HepG2 (cell line): ENCODE results near the gene SECTM1. TPM values are rescaled to one million over a fixed set of nuclear protein-coding genes. Genes with fewer than 3 reads are reported as not detected.
A peak's percentile ranks its signal among the peaks of the same experiment; 100 is the strongest.

Experiments used
- CEBPG ChIP-seq: IDR thresholded peaks from 2 replicates; pipeline ENCODE4 v1.6.1; 2016
- CENPX ChIP-seq: sonication (generic); formaldehyde crosslinking; IDR thresholded peaks from 2 replicates; pipeline ENCODE4 v1.9.0; 2021; ENCODE audit warnings: mild to moderate bottlenecking, missing genetic modification reagents, moderate library complexity
- HOXA7 ChIP-seq: sonication (generic); formaldehyde crosslinking; IDR thresholded peaks from 2 replicates; pipeline ENCODE4 v1.8.1; 2022; ENCODE audit warnings: mild to moderate bottlenecking, missing genetic modification reagents, moderate library complexity
- MIER3 ChIP-seq: IDR thresholded peaks from 2 replicates; pipeline ENCODE4 v1.6.1; 2016; ENCODE audit warnings: missing compliant biosample characterization, borderline replicate concordance
- MTF2 ChIP-seq: sonication (generic); formaldehyde crosslinking; IDR thresholded peaks from 2 replicates; pipeline ENCODE4 v1.5.0; 2020; ENCODE audit warnings: missing genetic modification reagents, borderline replicate concordance
- PAF1 ChIP-seq: IDR thresholded peaks from 2 replicates; pipeline ENCODE4 v1.6.1; 2016; ENCODE audit warnings: missing genetic modification reagents, missing compliant biosample characterization
- PITX1 ChIP-seq: sonication (generic); formaldehyde crosslinking; IDR thresholded peaks from 2 replicates; pipeline ENCODE4 v1.5.1; 2020; ENCODE audit warnings: mild to moderate bottlenecking, missing genetic modification reagents
- RBM22 ChIP-seq: fragments of 200-400 bp; formaldehyde crosslinking; optimal IDR thresholded peaks from 2 replicates; pipeline ENCODE3; 2017; ENCODE audit warnings: mild to moderate bottlenecking, low read length, moderate library complexity
- SP5 ChIP-seq: IDR thresholded peaks from 2 replicates; pipeline ENCODE4 v1.6.1; 2016; ENCODE audit warnings: low read depth, borderline replicate concordance
- TMF1 ChIP-seq: sonication (generic); formaldehyde crosslinking; IDR thresholded peaks from 2 replicates; pipeline ENCODE4 v1.8.1; 2022; ENCODE audit warnings: low read depth, missing genetic modification reagents
- ZBTB42 ChIP-seq: sonication (generic); formaldehyde crosslinking; IDR thresholded peaks from 2 replicates; pipeline ENCODE4 v1.5.0; 2020; ENCODE audit warnings: mild to moderate bottlenecking, missing genetic modification reagents
- ZEB1 ChIP-seq: IDR thresholded peaks from 2 replicates; pipeline ENCODE4 v1.6.1; 2012; ENCODE audit warnings: mild to moderate bottlenecking, low read depth, inconsistent platforms; ENCODE audit not compliant: insufficient replicate concordance
- ZNF331 ChIP-seq: sonication (generic); formaldehyde crosslinking; IDR thresholded peaks from 2 replicates; pipeline ENCODE4 v1.4.0; 2020; ENCODE audit warnings: missing genetic modification reagents
- ZNF644 ChIP-seq: IDR thresholded peaks from 2 replicates; pipeline ENCODE4 v1.6.1; 2016; ENCODE audit warnings: low read depth
- ZSCAN22 ChIP-seq: sonication (generic); formaldehyde crosslinking; IDR thresholded peaks from 2 replicates; pipeline ENCODE4 v1.4.0; 2020; ENCODE audit warnings: mild to moderate bottlenecking, missing genetic modification reagents
- polyA plus RNA-seq, 8 experiments: library from polyadenylated mRNA; depleted of rRNA in 3 of 8; stranded (reverse) in 7 of 8; unstranded in 1 of 8; fragments of >200 nt; fragmentation: Illumina TruSeq in 4 of 8; extraction: Trizol in 4 of 8; gene quantifications; 2 replicates each; pipeline versions ENCODE4 v1.2.1 to v1.2.3, GENCODE V29; 2011 to 2016; ENCODE audit warnings: low read depth in 4 of 8, missing spikeins in 1 of 8, mixed read lengths in 1 of 8; ENCODE audit not compliant: insufficient read depth in 1 of 8
- total RNA-seq, 5 experiments: library from RNA; depleted of rRNA; stranded (reverse); fragments of >200 nt; fragmentation: Illumina TruSeq; extraction: Trizol; gene quantifications; 2 replicates each; pipeline ENCODE4 v1.2.3, GENCODE V29; 2016; ENCODE audit warnings: low read depth in 1 of 5
- TF ChIP-seq, protein P1 (sequence below): sonication (generic); formaldehyde crosslinking; IDR thresholded peaks from 2 replicates; pipeline ENCODE4 v1.4.0; 2020; ENCODE audit warnings: missing genetic modification reagents, borderline replicate concordance
- TF ChIP-seq, protein P2 (sequence below), 2 experiments: fragments of 450-650 bp in 1 of 2; sonication (generic) in 1 of 2; formaldehyde crosslinking in 1 of 2; IDR thresholded peaks; 2 replicates each; pipeline versions ENCODE4 v1.6.1 to v1.8.0; 2016 to 2022; ENCODE audit warnings: antibody characterized with exemption in 1 of 2, mild to moderate bottlenecking in 1 of 2, missing genetic modification reagents in 1 of 2

SECTM1 gene
- total and polyA plus RNA-seq, 2 of the 13 experiments (the other 11 are each of a cell fraction or from before 2014, with no cell fraction given): 3.5 to 5.3 TPM

DNA sequence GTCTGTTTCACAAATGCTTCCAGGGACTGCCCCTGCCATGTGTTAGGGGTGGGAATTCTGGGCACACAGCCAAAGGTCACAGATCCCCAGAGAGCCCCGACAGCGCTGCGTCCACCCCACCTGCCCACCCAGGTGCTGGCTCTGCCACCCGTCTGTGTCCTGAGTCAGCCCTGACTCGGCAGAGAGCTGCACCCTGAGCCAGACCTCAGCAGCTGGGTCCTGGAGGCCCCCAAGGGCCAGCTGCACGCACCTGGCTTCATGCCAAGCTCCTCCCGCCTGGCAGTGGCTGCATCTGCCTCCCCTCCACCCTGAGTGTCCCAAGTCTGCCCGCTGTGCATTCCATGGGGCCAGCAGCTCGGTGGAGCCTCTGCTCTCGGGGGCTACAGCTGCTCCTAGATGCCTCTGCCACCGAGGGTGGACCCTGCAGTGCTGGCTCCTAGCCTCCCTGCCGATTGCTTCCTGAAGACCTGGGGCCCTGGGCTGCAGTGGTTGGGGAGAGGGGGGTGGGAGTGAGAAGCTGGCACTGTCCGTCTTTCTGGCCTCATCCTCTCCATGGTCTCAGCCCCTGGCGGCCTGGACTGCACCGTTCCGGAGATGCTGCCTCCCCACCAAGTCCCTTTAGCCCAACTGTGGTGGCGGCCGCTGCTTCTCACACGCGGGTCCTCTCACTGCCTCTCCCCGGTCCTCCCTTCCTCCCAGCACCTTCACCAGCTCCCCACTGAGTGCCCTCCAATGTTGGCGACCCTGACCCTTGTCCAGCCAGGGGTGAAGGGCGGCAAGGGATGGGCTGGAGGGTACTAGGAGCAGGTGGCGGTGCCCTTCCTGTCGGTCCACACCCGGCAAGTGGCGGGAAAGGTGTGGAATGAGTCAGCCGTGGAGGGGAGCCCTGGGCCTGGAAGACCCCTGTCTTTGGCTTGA is 3.0 kb downstream of the SECTM1 start (continued):
- TF ChIP-seq, protein P1, sequence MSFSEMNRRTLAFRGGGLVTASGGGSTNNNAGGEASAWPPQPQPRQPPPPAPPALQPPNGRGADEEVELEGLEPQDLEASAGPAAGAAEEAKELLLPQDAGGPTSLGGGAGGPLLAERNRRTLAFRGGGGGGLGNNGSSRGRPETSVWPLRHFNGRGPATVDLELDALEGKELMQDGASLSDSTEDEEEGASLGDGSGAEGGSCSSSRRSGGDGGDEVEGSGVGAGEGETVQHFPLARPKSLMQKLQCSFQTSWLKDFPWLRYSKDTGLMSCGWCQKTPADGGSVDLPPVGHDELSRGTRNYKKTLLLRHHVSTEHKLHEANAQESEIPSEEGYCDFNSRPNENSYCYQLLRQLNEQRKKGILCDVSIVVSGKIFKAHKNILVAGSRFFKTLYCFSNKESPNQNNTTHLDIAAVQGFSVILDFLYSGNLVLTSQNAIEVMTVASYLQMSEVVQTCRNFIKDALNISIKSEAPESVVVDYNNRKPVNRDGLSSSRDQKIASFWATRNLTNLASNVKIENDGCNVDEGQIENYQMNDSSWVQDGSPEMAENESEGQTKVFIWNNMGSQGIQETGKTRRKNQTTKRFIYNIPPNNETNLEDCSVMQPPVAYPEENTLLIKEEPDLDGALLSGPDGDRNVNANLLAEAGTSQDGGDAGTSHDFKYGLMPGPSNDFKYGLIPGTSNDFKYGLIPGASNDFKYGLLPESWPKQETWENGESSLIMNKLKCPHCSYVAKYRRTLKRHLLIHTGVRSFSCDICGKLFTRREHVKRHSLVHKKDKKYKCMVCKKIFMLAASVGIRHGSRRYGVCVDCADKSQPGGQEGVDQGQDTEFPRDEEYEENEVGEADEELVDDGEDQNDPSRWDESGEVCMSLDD (CRISPR knock-in tag): peak; percentile 6; the same call in 1 of the 2 replicates
- TF ChIP-seq SP5 (CRISPR knock-in tag) (peak; percentile 68; the same call in 1 of the 2 replicates), TMF1 (CRISPR knock-in tag) (0 out of 2 replicates have a peak, but pooled peaks have one; percentile 72), ZNF644 (CRISPR knock-in tag) (no peak), ZNF331 (CRISPR knock-in tag) (peak; percentile 72; the same call in 1 of the 2 replicates), PITX1 (CRISPR knock-in tag) (peak; percentile 79), MIER3 (CRISPR knock-in tag) (peak; percentile 49; the same call in 1 of the 2 replicates), ZSCAN22 (no peak), HOXA7 (CRISPR knock-in tag) (no peak), MTF2 (no peak), PAF1 (CRISPR knock-in tag) (no peak), ZBTB42 (CRISPR knock-in tag) (peak; percentile 74; the same call in 1 of the 2 replicates), CENPX (no peak), ZEB1 (peak; percentile 94), CEBPG (CRISPR knock-in tag) (no peak; the same call in 1 of the 2 replicates), RBM22 (no peak)
- TF ChIP-seq, protein P2, sequence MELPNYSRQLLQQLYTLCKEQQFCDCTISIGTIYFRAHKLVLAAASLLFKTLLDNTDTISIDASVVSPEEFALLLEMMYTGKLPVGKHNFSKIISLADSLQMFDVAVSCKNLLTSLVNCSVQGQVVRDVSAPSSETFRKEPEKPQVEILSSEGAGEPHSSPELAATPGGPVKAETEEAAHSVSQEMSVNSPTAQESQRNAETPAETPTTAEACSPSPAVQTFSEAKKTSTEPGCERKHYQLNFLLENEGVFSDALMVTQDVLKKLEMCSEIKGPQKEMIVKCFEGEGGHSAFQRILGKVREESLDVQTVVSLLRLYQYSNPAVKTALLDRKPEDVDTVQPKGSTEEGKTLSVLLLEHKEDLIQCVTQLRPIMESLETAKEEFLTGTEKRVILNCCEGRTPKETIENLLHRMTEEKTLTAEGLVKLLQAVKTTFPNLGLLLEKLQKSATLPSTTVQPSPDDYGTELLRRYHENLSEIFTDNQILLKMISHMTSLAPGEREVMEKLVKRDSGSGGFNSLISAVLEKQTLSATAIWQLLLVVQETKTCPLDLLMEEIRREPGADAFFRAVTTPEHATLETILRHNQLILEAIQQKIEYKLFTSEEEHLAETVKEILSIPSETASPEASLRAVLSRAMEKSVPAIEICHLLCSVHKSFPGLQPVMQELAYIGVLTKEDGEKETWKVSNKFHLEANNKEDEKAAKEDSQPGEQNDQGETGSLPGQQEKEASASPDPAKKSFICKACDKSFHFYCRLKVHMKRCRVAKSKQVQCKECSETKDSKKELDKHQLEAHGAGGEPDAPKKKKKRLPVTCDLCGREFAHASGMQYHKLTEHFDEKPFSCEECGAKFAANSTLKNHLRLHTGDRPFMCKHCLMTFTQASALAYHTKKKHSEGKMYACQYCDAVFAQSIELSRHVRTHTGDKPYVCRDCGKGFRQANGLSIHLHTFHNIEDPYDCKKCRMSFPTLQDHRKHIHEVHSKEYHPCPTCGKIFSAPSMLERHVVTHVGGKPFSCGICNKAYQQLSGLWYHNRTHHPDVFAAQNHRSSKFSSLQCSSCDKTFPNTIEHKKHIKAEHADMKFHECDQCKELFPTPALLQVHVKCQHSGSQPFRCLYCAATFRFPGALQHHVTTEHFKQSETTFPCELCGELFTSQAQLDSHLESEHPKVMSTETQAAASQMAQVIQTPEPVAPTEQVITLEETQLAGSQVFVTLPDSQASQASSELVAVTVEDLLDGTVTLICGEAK (IDR thresholded peaks at IDR 0.05): no peak
- TF ChIP-seq, protein P2 (CRISPR knock-in tag; IDR thresholded peaks at IDR 0.05): peak; percentile 16; the same call in 1 of the 2 replicates
